ENCODE measurements around the gene EPHA10. TPM values are rescaled to one million over a fixed set of nuclear protein-coding genes. Genes with fewer than 3 reads are reported as not detected.

The EPHA10 gene
- total RNA-seq = under 0.01 TPM

DNA sequence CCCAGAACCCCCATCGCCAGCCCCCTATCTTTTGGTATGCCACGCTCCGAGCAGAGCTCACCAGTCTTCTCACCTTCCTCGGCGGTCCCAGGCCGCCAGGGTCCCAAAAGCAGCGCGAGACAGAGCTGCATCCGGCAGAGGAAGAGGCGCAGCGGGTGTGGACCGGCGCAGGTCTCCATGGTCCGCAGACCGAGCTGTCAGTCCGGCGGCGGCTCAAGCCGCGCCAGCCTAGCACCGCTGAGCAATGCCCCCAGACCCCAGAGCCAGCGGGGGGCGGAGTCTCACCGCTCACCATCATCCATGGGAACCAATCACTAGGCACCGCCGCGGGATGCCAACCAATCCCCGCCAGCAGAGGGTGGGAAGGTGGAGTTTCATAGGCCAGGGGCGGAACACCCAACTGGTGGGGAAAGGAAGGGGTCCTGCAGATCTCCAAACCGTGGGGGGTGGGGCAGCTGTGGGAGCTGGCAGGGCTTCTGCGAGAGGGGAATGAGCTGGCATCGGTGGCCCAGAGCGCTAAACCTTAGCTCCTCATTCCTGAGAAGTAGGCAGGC, at the start of gene EPHA10:
EPHA10 (minus strand) TSS at position 233 of the 554 bp plus-strand sequence; CDS start at position 179, 54 bp downstream.
- DNase-seq (ENCODE audit: low read depth in 2 of 3, low spot score in 2 of 3) = no peak

DNA sequence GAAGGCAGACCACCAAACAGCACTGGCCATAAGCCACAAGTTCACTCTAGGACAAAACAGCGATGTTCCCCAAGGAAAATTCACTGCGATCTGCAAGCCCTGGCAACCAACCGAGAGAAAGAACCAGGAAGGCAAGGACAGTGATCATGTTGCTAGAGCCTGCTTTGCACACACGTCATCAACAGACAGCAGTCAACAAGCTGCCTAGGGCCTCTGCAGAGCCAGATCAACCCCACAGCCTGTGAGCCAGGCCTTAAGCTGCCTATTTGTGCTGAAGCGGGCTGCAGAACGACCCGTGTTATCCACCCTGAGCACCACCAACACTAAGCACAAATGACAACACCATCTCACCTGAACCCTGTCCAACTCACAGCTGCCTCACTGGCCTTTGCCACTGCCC, 49.3 kb upstream of the EPHA10 start:
- DNase-seq (ENCODE audit: low read depth in 2 of 3, low spot score in 2 of 3) = no peak

DNA sequence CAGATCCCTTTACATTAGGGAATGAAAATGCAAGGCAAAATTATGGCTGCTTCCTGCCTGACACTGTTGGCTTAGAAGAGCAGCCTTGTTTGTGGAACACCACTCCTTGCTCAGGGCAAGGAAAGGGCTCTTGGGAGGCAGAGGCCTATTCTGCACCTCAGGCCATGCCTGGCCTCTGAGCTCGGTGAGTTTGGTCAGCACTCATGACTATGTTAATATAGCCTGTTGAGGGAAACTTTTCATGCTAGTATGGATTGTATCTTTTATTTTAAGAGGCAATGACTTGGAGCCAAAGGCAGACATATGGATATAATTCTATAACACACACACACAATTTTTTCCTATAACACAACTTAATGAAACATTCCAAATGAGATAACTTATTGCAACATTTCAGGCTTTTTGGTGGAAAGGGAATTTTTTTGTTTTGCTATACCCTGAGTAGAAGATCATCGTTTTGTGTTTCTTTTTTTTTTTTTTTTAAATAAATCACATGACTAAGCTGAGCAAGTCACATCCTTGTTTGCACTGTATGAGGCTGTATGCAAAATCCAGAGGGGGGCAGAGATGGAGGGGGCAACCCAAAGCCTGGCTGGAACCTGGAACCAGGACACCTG, 48.7 kb upstream of the EPHA10 start:
- no peak for DNase-seq (ENCODE audit: low read depth in 2 of 3, low spot score in 2 of 3)

DNA sequence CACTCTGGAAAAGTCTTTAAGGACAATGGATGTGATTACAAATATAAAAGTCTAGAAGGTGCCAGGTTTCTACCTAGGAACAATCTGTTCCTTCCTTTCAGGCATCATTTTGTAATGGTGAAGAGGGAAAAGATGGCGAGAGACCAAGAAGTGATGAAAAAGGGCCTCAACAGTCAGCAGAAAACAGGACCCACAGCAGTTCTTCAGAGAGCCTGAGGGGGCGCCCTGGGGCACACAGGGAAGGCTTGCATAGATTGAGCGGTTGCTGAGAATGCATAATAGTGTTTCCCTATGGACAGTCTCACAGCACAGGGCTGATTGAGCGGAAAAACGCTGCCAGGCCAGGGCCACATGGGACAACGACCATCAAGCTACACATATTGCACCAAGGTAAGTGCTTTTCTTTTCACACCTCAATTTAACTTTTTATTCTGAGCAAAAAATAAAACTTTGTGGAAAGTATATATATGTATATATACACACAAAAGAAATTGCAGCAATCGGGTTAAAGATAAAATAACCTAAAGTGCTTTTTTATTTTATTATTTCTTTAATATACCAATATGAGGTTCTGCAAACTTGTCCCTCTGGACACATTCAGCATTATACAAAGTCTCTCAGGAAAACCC, 46.2 kb upstream of the EPHA10 start:
- DNase-seq (ENCODE audit: low read depth in 2 of 3, low spot score in 2 of 3) = peak in 2 of 3 donors; percentile 63 to 78

DNA sequence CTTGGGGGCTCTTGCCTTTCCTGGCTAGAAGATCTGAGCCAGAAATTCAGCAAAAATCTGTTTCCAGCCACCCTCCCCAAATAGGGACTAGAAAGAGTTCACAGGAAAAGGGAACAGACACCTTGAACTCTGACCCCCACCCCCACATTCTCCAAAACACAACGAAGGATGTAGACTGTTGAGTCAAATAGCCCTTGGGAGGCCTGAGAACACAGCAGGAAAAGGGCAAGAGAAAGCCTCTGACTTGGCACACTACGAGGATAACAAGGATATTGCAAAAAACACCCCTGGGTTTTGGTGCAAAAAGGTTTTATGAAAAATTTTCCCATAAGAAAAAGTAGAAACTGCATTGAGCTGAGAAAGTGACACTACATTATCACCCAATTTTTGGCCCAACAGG, 45.0 kb upstream of the EPHA10 start:
- no peak for DNase-seq (ENCODE audit: low read depth in 2 of 3, low spot score in 2 of 3)

DNA sequence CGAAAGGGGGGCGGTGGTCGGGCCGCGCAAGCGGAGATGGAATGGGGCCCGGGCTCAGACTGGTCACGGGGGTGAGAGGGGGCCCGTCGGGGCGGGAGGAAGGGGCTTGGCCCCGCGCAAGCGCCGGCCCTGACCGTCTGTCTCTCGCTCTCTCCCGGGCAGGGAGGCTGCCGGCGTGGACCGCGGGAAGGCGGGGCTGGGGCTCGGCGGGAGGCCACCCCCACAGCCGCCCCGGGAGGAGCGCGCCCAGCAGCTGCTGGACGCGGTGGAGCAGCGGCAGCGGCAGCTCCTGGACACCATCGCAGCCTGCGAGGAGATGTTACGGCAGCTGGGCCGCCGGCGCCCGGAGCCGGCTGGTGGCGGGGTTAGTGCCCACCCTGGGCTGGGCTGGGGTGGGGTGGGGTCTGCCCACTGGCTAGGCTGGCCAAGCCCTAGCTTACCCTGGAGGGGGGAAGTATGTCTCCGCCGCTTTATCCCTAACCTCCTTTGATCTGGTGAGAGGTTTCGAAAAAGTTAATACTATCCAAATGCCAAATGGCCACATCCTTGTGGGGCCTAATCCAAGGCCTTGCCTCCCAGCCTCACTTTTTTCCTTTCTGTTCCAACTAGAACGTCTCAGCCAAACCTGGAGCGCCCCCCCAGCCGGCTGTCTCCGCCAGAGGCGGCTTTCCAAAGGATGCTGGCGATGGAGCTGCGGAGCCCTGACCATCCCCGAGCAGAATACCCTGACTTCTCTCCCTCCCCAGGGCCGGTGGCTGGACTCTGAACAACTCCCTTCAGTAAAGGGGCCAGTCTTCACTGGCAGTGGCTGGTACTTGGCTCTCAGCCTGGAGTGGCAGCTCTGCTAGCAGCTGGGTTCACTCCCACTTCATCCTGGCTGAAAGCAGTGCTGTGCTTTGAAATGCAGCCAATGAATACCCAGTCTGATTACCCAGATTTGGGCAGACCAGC, 43.7 kb upstream of the EPHA10 start:
- peak in 1 of 3 donors; percentile 24 for DNase-seq (ENCODE audit: low read depth in 2 of 3, low spot score in 2 of 3)

DNA sequence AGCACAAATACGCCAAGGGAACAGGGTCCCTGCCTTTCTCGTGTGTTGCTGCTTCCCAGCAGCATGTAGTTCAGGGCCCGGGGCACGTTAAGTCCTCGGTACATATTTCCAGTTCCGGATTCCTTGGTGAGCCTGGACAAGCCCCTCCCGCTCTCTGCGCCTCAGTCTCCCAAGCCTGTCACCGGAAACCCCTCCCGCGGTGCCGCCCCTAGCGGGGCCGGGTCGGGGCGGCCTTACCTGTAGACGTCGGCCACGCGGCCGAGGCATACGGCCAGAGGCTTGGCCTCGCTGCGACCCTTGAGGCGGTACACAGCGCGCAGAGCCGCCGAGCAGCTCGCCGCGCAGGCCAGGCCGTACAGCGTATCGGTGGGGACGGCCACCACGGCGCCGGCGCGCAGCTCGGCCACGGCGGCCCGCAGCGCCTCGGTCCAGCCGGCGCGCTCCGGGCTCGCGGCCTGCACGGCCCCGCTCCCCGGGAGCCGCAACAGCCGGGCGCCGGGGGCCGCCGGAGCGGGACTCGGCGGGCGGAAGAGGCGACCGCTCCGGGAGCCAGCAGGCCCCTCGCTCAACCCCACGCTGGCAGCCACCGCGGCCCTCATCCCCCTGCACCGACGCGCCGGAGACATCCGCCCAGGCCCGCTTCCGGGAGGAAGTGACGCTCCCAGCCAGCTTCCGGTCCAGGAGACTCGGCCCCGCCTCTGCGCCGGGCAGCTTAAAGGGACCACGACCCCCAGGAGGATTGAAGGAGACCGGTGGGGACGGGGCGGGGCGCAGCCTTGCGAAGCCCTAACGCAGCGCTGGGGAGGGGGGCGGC, 42.8 kb upstream of the EPHA10 start, which contains the start of the genes C1orf122 and YRDC:
C1orf122 (plus strand) TSS at position 236 of the 814 bp plus-strand sequence. CDS start 615 bp downstream, outside the sequence.
YRDC (minus strand) TSS at position 654 of the 814 bp plus-strand sequence; CDS start at position 626, 28 bp downstream.
- DNase-seq (ENCODE audit: low read depth in 2 of 3, low spot score in 2 of 3) = peak; percentile 64 to 97 (median 95)

DNA sequence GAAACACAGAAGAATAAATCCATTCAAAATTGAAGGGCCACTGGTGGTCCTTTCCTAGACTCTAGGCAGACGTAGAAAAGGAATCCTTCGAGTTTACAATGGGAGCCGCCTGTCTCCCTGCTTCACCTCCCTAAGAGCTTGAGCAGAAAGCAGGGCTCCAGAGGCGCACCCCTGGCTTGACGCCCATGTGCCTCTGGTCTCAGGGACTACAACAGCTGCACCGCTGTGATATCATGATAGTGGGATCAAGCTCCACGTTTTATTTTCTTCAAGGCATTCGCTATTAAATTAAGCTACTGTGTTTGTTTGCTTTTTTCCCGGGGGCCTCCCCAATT, 42.3 kb upstream of the EPHA10 start:
- DNase-seq (ENCODE audit: low read depth in 2 of 3, low spot score in 2 of 3) = peak in 1 of 3 donors; percentile 24

DNA sequence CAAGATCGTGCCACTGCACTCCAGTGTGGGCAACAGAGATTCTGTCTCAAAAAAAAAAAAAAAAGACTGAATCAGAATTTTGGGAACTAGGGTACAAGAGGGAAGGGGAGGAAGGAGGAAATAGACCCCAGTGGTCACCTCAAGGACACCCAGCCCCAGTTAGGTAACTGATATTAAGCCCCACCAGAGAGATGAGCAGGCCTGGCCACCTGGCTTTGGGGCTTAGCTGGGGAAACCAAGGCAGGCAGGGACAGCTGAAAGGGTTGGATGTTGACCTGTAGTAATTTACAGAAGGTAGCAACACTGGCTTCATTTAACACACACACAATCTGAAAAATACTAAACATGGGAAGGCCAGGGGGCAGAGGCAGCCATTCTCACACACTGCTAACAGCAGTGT, 37.5 kb upstream of the EPHA10 start:
- DNase-seq (ENCODE audit: low read depth in 2 of 3, low spot score in 2 of 3) = no peak

DNA sequence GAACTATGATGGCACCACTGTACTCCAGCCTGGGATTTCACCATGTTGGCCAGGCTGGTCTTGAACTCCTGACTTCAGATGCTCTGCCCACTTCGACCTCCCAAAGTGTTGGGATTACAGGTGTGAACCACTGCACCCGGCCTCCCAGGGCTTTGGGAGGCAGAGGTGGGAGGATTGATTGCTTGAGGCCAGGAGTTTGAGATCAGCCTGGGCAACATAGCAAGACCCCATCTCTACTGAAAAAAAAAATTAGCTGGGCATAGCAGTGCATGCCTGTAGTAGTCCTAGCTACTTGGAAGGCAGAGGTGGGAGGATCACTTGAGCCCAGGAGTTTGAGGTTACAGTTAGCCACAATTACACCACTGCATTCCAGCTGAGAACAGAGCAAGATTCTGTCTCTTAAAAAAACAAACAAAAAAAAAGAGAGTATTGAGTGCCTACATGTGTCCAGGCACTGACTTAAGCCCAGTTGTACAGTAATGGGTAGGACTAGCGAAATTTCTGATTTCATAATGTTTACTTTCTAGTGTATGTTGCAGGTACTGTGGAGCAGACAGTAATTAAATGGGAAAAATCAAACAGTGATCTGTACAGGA, 32.9 kb upstream of the EPHA10 start:
- no peak for DNase-seq (ENCODE audit: low read depth in 2 of 3, low spot score in 2 of 3)

DNA sequence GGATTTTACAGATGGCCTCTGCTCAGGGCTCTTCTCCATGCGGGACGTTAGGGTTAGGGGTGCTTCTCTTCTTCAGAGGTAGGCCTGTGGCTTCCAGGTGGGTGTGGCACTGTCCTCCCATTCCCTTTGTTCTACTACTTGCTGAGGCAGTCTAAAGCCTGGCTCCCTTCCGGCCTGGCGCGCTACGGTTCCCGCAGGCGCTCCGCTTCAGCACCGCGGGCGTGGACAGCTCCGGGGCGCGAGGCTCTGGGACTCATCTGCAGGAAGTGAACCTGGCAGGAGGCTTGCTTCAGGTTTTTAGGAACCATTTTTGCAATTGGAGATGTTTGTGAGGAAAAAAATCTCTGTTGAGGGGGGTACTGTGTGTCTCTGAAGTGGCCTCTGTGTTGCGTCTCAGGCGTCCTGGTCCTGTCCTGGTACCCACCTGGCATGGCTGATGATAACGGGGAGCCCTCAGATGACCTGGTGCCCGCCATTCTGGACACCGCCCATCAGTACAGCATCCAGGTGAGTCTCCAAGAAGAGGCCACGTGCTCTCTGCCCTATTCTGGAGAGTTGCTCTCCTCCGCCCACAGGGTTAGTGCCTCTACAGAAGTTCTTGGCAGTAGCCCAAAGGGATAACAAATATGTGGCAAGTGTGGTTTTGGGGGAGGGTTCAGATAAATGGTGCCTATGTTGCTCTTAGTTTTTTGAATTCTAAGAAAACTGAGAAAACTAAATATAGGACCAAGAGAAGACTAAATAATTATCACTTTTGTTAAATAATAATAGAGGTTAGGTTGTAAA, 30.6 kb upstream of the EPHA10 start:
- DNase-seq (ENCODE audit: low read depth in 2 of 3, low spot score in 2 of 3) = peak in 2 of 3 donors; percentile 43 to 50

DNA sequence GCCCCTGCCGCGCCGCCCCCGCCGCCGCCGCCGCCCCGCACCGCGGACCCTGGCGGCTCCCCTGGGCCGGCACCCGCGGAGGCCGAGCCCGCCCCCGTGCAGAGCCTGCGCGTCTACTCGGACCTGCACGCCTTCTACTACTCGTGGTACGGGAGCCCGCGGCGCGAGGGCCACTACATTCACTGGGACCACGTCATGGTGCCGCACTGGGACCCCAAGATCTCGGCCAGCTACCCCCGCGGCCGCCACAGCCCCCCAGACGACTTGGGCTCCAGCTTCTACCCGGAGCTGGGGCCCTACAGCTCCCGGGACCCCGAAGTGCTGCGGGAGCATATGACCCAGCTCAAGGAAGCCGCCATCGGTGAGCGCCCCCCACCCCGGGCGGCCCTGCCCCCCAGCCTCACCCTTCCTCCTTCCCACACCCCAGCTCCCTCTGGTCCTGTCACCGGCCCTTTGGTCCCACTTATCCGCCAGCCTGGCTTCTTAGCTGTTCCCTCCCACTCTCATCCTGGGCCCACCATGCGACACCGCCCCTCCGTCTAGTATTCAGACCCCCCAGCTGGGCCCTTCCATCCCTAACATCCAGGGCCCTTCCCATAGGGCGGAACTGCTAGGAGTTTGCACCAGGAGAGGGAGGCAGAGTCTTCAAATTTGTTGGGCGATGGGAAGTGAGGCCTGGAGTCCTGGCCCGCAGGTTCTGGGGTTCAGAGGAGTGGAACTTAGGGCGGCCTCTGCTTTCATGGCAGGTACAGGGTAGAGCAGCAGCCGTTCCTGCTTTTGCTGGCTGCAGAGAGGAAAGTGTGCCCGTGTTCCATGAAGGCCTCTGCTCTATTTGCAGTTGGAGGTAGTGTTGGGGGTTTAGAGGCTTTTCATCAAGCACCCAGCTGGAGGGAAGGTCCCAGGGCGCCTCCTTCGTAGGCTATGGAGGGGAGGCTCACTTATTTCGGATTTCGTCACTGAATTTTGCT, 29.7 kb upstream of the EPHA10 start:
- DNase-seq (ENCODE audit: low read depth in 2 of 3, low spot score in 2 of 3) = no peak

DNA sequence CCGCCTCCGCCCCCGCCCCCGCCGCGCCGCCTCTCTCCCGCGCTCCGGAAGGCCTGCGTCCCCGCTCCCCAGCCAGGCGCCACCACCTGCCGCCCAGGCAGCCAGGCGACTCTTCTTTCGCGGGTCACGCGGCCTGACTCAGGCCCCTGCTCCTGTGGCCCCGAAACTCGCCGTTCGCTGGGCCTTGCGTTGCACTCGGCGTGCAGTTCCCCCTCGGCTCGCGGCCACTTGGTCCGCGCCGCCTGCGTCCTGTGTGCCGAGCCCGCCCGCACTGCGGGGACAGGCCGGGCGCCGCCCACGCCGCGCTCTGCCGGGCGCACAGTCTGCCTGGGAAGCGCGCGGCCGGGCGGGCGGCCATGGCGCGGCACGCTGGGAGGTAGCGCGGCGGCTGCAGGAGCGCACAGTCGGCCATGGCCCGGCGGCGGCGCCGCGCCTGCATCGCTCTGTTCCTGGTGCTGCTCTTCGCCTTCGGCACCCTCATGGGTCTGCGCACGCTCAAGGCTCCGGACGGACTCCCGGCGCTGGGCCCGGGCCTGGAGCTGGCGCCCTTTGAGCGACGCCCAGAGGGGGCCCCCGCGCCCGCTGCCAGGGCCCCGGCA, 29.0 kb upstream of the EPHA10 start, which contains the start of gene MANEAL:
MANEAL (plus strand) TSS at position 75 of the 599 bp plus-strand sequence; CDS start at position 411, 336 bp downstream.
- peak in 2 of 3 donors; percentile 42 to 50 for DNase-seq (ENCODE audit: low read depth in 2 of 3, low spot score in 2 of 3)

DNA sequence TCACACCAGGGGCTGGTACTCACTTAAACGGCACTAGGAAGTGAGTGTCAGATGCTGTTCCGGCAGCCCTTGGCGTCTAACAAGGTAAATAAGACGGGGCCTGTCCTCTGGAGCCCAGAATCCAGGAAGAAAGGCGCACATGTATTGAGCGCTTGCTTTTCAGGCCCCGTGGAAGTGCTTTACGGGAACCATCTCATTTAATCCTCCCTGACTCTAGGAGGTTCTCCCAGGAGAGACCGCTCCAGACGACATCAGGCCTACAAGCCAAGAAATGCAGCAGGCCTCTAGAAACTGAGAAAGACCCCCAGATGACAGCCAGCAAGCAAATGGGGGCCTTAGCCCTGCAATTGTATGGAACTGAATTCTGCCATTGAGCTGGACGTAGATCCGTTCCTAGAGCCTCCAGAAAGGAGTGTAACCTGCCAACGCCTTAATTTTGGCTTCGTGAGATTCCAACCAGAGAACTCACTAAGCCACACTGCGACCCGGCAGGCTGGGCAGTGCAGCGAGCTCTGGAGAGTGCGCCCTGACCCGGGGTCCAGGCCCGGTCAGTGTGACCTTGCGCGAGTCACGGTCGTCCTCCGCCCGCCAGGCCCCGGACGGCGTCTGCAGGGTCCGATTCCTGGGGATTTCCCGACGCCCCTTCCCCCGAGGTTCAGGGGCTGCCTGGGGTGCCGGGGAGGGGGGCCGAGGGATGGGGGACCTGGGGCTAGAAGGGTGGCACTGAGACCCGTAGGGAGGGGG, 28.2 kb upstream of the EPHA10 start:
- no peak for DNase-seq (ENCODE audit: low read depth in 2 of 3, low spot score in 2 of 3)

DNA sequence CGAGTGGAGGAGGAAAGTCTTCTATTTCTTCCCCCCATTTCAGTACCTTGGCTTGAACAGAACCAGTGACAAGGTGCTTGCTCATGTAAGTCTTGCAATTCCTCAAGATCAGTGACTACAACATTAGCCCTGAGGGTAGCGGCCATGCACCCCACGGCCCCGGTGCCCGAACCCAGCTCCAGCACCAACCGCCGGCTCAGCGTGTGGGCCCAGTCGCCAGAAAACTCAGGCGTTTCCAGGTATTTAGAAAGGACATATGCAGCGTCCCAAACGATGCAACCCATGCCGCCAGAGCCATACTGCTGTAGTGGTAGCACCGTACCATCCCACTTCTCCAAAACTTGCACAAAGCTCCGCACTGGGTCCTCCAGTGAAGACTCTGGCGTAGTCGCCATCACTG, 17.6 kb upstream of the EPHA10 start:
- no peak for DNase-seq (ENCODE audit: low read depth in 2 of 3, low spot score in 2 of 3)

DNA sequence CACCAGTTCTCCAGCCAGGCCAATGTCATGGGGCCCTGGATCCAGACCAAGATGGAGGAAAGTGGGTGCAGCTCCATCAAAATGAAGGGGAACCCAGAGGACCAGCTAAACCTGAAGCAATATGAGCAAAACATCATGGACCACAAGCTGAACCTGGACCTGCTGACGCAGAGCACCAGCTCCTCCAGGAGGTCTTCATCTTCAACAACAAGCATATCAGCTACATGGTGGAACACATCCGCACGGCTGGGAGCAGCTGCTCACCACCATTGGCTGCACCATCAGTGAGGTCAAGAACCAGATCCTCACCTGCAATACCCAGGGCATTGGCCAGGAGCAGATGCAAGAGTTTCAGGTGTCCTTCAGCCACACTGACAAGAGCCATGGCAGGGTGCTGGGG, 13.7 kb upstream of the EPHA10 start:
- no peak for DNase-seq (ENCODE audit: low read depth in 2 of 3, low spot score in 2 of 3)

Measured in hematopoietic multipotent progenitor cell (in vitro differentiated cells).